T-helper 1 cell treated with Interleukin-12 subunit alpha and Interleukin-12 subunit beta and Interleukin-4 antibody, amounts not matched to agents 30 ng/mL and 1 ng/mL, for 36 hours (primary cell): ENCODE results near the gene TMEM167B. TPM values are rescaled to one million over a fixed set of nuclear protein-coding genes. Genes with fewer than 3 reads are reported as not detected.

Experiments
- intact Hi-C: fragments of 100-400 bp; cut with micrococcal nuclease; formaldehyde crosslinking; loops from one replicate; pipeline ENCODE4 v1.15.1; 2024
- total RNA-seq: library from RNA; stranded (reverse); gene quantifications from 2 replicates; pipeline ENCODE4 v1.2.3, GENCODE V29; 2022

TMEM167B gene
- total RNA-seq, 1 donor from 2014 or later, result 34.6 TPM

GRCh38 chr1:109080441-109081082 lies 10.0 kb upstream of the TMEM167B start:
- intact Hi-C loops, result no loop called here

- intact Hi-C loops, result no loop called here
These were observed 7.1 kb upstream of the TMEM167B start for GRCh38 chr1:109083501-109083900.

GRCh38 chr1:109083923-109084322 lies 6.6 kb upstream of the TMEM167B start:
- intact Hi-C loops, result no loop called here

- intact Hi-C loops, result no loop called here
These were observed 5.7 kb upstream of the TMEM167B start for GRCh38 chr1:109084563-109085517.

GRCh38 chr1:109089242-109090015 lies 1.1 kb upstream of the TMEM167B start:
- intact Hi-C loops, result loop anchor here (1.0 to 5.0 kb wide), 17 partner anchors 11 to 945 kb away; partner anchors contain the start of genes ATXN7L2, CLCC1, EEIG2 and GNAI3

GRCh38 chr1:109091078-109091838 lies 694 bp downstream of the TMEM167B start:
- intact Hi-C loops, result loop anchor here (2.0 to 5.0 kb wide), 11 partner anchors 72 to 529 kb away; partner anchors contain the start of genes ATXN7L2, CLCC1, EEIG2 and GNAI3

- intact Hi-C loops, result loop anchor here (2.0 to 5.0 kb wide), 11 partner anchors 71 to 530 kb away; partner anchors contain the start of genes ATXN7L2, CLCC1, EEIG2 and GNAI3
These were observed 1.3 kb downstream of the TMEM167B start for GRCh38 chr1:109091839-109092193.

- intact Hi-C loops, result loop anchor here (5.0 kb wide), 4 partner anchors 118 to 532 kb away; partner anchors contain the start of genes EEIG2, GNAI3, SARS1 and SORT1
These were observed 3.8 kb downstream of the TMEM167B start for GRCh38 chr1:109094377-109094803.

- intact Hi-C loops, result loop anchor here (5.0 kb wide), 4 partner anchors 117 to 533 kb away; partner anchors contain the start of genes EEIG2, GNAI3, SARS1 and SORT1
These were observed 4.3 kb downstream of the TMEM167B start for GRCh38 chr1:109094871-109095270.

GRCh38 chr1:109095631-109096030 lies 5.1 kb downstream of the TMEM167B start:
- intact Hi-C loops, result no loop called here

GRCh38 chr1:109096120-109096519 lies 5.6 kb downstream of the TMEM167B start:
- intact Hi-C loops, result no loop called here

- intact Hi-C loops, result loop anchor here (1.0 to 5.0 kb wide), 10 partner anchors 10 to 543 kb away; partner anchors contain the start of genes CLCC1, PSMA5, TMEM167B and WDR47
These were observed 9.6 kb downstream of the TMEM167B start for GRCh38 chr1:109099938-109100773.

- intact Hi-C loops, result loop anchor here (5.0 kb wide), 1 partner anchor 547 kb away; no protein-coding TSS in a partner anchor
These were observed 14.0 kb downstream of the TMEM167B start for GRCh38 chr1:109104364-109105151.

- intact Hi-C loops, result no loop called here
These were observed 15.3 kb downstream of the TMEM167B start for GRCh38 chr1:109105881-109106280.

GRCh38 chr1:109107785-109108184 lies 17.2 kb downstream of the TMEM167B start:
- intact Hi-C loops, result no loop called here

- intact Hi-C loops, result loop anchor here (5.0 kb wide), 3 partner anchors 372 to 922 kb away; partner anchors contain the start of genes ATXN7L2 and STRIP1
These were observed 19.3 kb downstream of the TMEM167B start for GRCh38 chr1:109109906-109110305.

GRCh38 chr1:109111386-109112055 lies 21.0 kb downstream of the TMEM167B start:
- intact Hi-C loops, result loop anchor here (1.0 to 5.0 kb wide), 15 partner anchors 11 to 921 kb away; partner anchors contain the start of genes ATXN7L2, GNAI3, GPSM2 and PRPF38B
